Measurements from ENCODE around the gene HAVCR1.
"Not testable (repeated sequence)": the region's sequence is repeated elsewhere in the genome, so short reads cannot be mapped to it uniquely, and the experiment has no call there.

HAVCR1 gene

GRCh38 chr5:157059093-157059539, at the start of gene HAVCR1:
HAVCR1 (minus strand) TSS chr5:157059116; CDS start chr5:157057943, 1,173 bp downstream.
- no peak for DNase-seq (ENCODE audit: low spot score)

- DNase-seq (ENCODE audit: low spot score), result no peak
Measured at GRCh38 chr5:157107508-157107907, 48.6 kb upstream of the HAVCR1 start.

- no peak for DNase-seq (ENCODE audit: low spot score)
Measured at GRCh38 chr5:157106630-157107461, 47.9 kb upstream of the HAVCR1 start.

- DNase-seq (ENCODE audit: low spot score), result no peak
Measured at GRCh38 chr5:157100140-157100679, 41.3 kb upstream of the HAVCR1 start.

GRCh38 chr5:157088342-157088990, 29.6 kb upstream of the HAVCR1 start:
- no peak for DNase-seq (ENCODE audit: low spot score)

- no peak for DNase-seq (ENCODE audit: low spot score)
Measured at GRCh38 chr5:157086751-157087359, 27.9 kb upstream of the HAVCR1 start.

- no peak for DNase-seq (ENCODE audit: low spot score)
Measured at GRCh38 chr5:157085930-157086329, 27.0 kb upstream of the HAVCR1 start.

GRCh38 chr5:157080286-157080685, 21.4 kb upstream of the HAVCR1 start:
- no peak for DNase-seq (ENCODE audit: low spot score)

GRCh38 chr5:157076558-157076957, 17.6 kb upstream of the HAVCR1 start:
- no peak for DNase-seq (ENCODE audit: low spot score)

- DNase-seq (ENCODE audit: low spot score), result no peak
Measured at GRCh38 chr5:157072508-157072907, 13.6 kb upstream of the HAVCR1 start.

- no peak for DNase-seq (ENCODE audit: low spot score)
Measured at GRCh38 chr5:157069949-157070348, 11.0 kb upstream of the HAVCR1 start.

GRCh38 chr5:157068785-157069184, 9.9 kb upstream of the HAVCR1 start:
- no peak for DNase-seq (ENCODE audit: low spot score)

- DNase-seq (ENCODE audit: low spot score), result no peak
Measured at GRCh38 chr5:157068339-157068738, 9.4 kb upstream of the HAVCR1 start.

GRCh38 chr5:157067005-157067404, 8.1 kb upstream of the HAVCR1 start:
- DNase-seq (ENCODE audit: low spot score), result no peak

- no peak for DNase-seq (ENCODE audit: low spot score)
Measured at GRCh38 chr5:157066080-157066479, 7.2 kb upstream of the HAVCR1 start.

GRCh38 chr5:157063776-157064430, 5.0 kb upstream of the HAVCR1 start:
- DNase-seq (ENCODE audit: low spot score), result no peak

GRCh38 chr5:157059891-157060290, 975 bp upstream of the HAVCR1 start:
- no peak for DNase-seq (ENCODE audit: low spot score)

GRCh38 chr5:157057459-157058370, 1.2 kb downstream of the HAVCR1 start:
- DNase-seq (ENCODE audit: low spot score), result no peak

- not testable (repeated sequence) for DNase-seq (ENCODE audit: low spot score)
Measured at GRCh38 chr5:157056848-157057247, 2.1 kb downstream of the HAVCR1 start.

GRCh38 chr5:157051604-157052245, 7.2 kb downstream of the HAVCR1 start:
- DNase-seq (ENCODE audit: low spot score), result no peak
